ENCODE data around the gene DHRS3.
"Not testable (repeated sequence)": the region's sequence is repeated elsewhere in the genome, so short reads cannot be mapped to it uniquely, and the experiment has no call there.

Gene DHRS3

GRCh38 chr1:12566484-12567287 is 51.3 kb downstream of the DHRS3 start:
- Mint-ChIP-seq H3K27ac (no peak overlapping the region), H3K4me1 (no peaks in the 10 kb centered on the region), H3K4me3 (no peak overlapping the region), H3K36me3 (peaks cover 49% of the 10 kb centered on the region), H3K27me3 (peaks cover 6% of the 10 kb centered on the region), H3K9me3 (peaks cover 20% of the 10 kb centered on the region)
- ATAC-seq, result no peak

- Mint-ChIP-seq H3K27me3 (peaks cover 6% of the 10 kb centered on the region), H3K9me3 (peaks cover 20% of the 10 kb centered on the region), H3K4me1 (no peaks in the 10 kb centered on the region), H3K4me3 (no peak overlapping the region), H3K27ac (no peak overlapping the region), H3K36me3 (peaks cover 49% of the 10 kb centered on the region)
- ATAC-seq, result no peak
Measured at GRCh38 chr1:12565966-12566352, 52.1 kb downstream of the DHRS3 start.

- Mint-ChIP-seq H3K27me3 (peaks cover 6% of the 10 kb centered on the region), H3K36me3 (peaks cover 47% of the 10 kb centered on the region), H3K9me3 (peaks cover 20% of the 10 kb centered on the region), H3K27ac (no peak overlapping the region), H3K4me1 (peaks cover 4% of the 10 kb centered on the region), H3K4me3 (no peak overlapping the region)
- no peak for ATAC-seq
Measured at GRCh38 chr1:12565094-12565965, 52.7 kb downstream of the DHRS3 start.

- H3K27me3 Mint-ChIP-seq, H3K4me1 Mint-ChIP-seq, ATAC-seq, H3K4me3 Mint-ChIP-seq, H3K27ac Mint-ChIP-seq: not testable (repeated sequence)
- H3K36me3 Mint-ChIP-seq, result peaks cover 41% of the 10 kb centered on the region
- peaks cover 20% of the 10 kb centered on the region for H3K9me3 Mint-ChIP-seq
Measured at GRCh38 chr1:12564251-12564650, 53.8 kb downstream of the DHRS3 start.

GRCh38 chr1:12562955-12563576 is 54.9 kb downstream of the DHRS3 start:
- Mint-ChIP-seq H3K4me3 (no peak overlapping the region), H3K36me3 (peaks cover 36% of the 10 kb centered on the region), H3K27ac (no peak overlapping the region), H3K27me3 (peaks cover 19% of the 10 kb centered on the region), H3K9me3 (peaks cover 20% of the 10 kb centered on the region), H3K4me1 (peaks cover 6% of the 10 kb centered on the region)
- no peak for ATAC-seq

GRCh38 chr1:12561121-12561520 is 56.9 kb downstream of the DHRS3 start:
- H3K9me3 Mint-ChIP-seq, result peaks cover 20% of the 10 kb centered on the region
- peaks cover 18% of the 10 kb centered on the region for H3K36me3 Mint-ChIP-seq
- peaks cover 31% of the 10 kb centered on the region for H3K27me3 Mint-ChIP-seq

GRCh38 chr1:12556957-12557935 is 60.8 kb downstream of the DHRS3 start:
- no peak overlapping the region for H3K4me3 Mint-ChIP-seq
- H3K27me3 Mint-ChIP-seq, result peaks cover 48% of the 10 kb centered on the region
- H3K27ac Mint-ChIP-seq, result no peak overlapping the region
- H3K9me3 Mint-ChIP-seq, result peaks cover 1% of the 10 kb centered on the region
- H3K36me3 Mint-ChIP-seq, result peaks cover 2% of the 10 kb centered on the region
- no peak for ATAC-seq
- H3K4me1 Mint-ChIP-seq, result peaks cover 6% of the 10 kb centered on the region

More at GRCh38 chr1:12561121-12561520, 56.9 kb downstream of the DHRS3 start:
- no peak for ATAC-seq
- Mint-ChIP-seq H3K4me1 (peaks cover 6% of the 10 kb centered on the region), H3K4me3 (no peak overlapping the region), H3K27ac (no peak overlapping the region)

GRCh38 chr1:12556368-12556930 is 61.6 kb downstream of the DHRS3 start:
- Mint-ChIP-seq H3K9me3 (no peaks in the 10 kb centered on the region), H3K27ac (no peak overlapping the region), H3K4me3 (no peak overlapping the region), H3K36me3 (no peaks in the 10 kb centered on the region), H3K27me3 (peaks cover 48% of the 10 kb centered on the region), H3K4me1 (peaks cover 6% of the 10 kb centered on the region)
- no peak for ATAC-seq

GRCh38 chr1:12555411-12556367 is 62.3 kb downstream of the DHRS3 start:
- ATAC-seq, result no peak
- Mint-ChIP-seq H3K4me1 (peaks cover 5% of the 10 kb centered on the region), H3K27me3 (peaks cover 48% of the 10 kb centered on the region), H3K4me3 (no peak overlapping the region), H3K27ac (no peak overlapping the region), H3K36me3 (no peaks in the 10 kb centered on the region), H3K9me3 (no peaks in the 10 kb centered on the region)

- Mint-ChIP-seq H3K27me3 (peaks cover 48% of the 10 kb centered on the region), H3K36me3 (no peaks in the 10 kb centered on the region), H3K4me3 (no peak overlapping the region), H3K4me1 (no peaks in the 10 kb centered on the region), H3K9me3 (no peaks in the 10 kb centered on the region), H3K27ac (no peak overlapping the region)
- no peak for ATAC-seq
Measured at GRCh38 chr1:12554521-12555305, 63.3 kb downstream of the DHRS3 start.

- Mint-ChIP-seq H3K4me1 (no peaks in the 10 kb centered on the region), H3K36me3 (no peaks in the 10 kb centered on the region), H3K27ac (no peak overlapping the region), H3K27me3 (peaks cover 44% of the 10 kb centered on the region), H3K9me3 (no peaks in the 10 kb centered on the region), H3K4me3 (no peak overlapping the region)
- no peak for ATAC-seq
Measured at GRCh38 chr1:12553963-12554362, 64.0 kb downstream of the DHRS3 start.

- Mint-ChIP-seq H3K36me3 (no peaks in the 10 kb centered on the region), H3K27me3 (peaks cover 37% of the 10 kb centered on the region), H3K9me3 (no peaks in the 10 kb centered on the region), H3K4me1 (no peaks in the 10 kb centered on the region), H3K4me3 (no peak overlapping the region), H3K27ac (no peak overlapping the region)
- no peak for ATAC-seq
Measured at GRCh38 chr1:12552951-12553921, 64.8 kb downstream of the DHRS3 start.
